HG03045 (cell line): ENCODE results near the gene EPS8L1.
"Not testable (repeated sequence)": the region's sequence is repeated elsewhere in the genome, so short reads cannot be mapped to it uniquely, and the experiment has no call there.

Experiments
- ATAC-seq: cut with Tn5 transposase; IDR thresholded peaks from one replicate; pipeline ENCODE4 v1.9.1; 2021; ENCODE audit warnings: mild to moderate bottlenecking, moderate library complexity; ENCODE audit not compliant: unreplicated experiment

Gene EPS8L1

DNA sequence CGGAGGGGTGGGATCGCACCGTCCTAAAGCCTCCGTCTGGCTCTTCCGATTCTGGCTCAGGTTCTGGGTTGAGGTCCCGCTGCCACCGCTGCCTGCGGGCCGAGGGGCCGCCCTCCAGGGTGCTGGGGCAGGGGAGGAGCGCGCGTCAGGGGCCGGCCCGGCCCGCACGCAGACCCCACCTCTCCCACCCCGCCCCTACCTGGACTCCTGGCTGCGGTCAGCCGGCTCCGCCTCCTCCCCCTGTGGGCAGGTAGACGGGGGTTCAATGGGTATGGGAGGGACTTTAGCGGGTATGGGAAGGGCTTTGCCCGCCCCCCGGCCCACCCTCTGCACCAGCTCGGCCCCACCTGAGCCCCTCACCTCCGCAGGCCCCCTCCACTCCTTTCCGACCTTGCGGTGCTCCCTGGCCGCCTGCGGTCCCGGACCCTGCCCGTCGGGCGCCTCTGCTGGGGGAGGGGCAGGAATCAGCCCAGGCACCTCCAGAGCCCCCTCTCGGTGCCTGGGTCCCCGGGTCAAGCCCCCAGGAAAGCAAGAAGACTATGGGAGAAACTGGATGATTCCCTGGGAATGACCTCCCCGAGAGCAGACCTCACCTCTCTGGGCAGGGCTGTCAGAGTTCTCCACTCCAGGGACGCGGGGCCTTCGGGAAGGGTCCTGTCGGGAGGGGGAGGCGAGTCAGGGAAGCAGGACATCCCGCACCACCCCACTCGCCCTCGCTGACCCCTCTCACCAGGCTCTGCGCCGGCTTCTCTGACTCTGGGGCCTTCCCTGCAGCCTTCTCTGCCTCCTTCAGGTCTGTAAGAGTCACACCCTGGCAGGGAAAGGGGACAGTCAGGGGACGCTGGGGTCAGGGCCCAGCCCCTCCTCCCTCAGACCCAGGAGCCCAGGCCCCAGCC lies 17.0 kb downstream of the EPS8L1 start:
- no peak for ATAC-seq

DNA sequence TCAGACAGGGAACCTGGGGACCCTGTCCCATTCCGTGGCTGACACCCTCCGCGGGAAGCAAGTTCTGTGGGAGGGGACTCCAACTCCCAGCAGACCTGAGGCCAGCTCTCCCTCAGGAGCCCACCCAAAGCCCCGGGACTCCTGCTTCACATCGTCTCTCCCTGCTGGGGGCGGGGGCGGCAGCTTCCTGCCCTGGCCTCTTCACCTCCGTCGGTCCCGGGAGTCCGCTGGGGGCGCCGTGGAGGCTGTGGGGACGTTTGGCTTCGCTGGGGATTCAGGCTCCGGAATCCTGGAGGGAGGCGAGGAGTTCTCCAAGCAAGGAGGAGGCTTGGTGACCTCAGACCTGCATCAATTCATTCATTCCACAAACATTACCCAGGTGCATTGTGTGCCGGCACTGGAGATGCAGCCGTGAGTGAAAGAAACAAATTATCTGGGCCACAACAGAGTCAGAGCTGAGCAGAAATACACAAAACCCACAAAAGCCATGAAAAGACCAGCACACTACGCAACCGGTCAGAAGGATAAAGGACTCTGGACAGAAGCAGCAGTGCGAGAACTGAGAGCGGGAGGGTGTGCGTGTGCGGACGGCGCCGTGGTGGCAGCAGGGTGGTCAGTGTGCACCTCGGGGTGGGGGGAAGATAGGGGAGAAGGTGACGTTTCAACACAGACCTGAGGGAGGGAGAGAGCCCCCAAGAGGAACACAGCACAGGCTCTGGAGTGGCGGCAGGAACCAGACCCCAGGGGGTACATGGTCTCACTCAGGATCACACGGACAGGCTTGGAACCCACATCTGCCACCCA lies 19.0 kb downstream of the EPS8L1 start:
- no peak for ATAC-seq

DNA sequence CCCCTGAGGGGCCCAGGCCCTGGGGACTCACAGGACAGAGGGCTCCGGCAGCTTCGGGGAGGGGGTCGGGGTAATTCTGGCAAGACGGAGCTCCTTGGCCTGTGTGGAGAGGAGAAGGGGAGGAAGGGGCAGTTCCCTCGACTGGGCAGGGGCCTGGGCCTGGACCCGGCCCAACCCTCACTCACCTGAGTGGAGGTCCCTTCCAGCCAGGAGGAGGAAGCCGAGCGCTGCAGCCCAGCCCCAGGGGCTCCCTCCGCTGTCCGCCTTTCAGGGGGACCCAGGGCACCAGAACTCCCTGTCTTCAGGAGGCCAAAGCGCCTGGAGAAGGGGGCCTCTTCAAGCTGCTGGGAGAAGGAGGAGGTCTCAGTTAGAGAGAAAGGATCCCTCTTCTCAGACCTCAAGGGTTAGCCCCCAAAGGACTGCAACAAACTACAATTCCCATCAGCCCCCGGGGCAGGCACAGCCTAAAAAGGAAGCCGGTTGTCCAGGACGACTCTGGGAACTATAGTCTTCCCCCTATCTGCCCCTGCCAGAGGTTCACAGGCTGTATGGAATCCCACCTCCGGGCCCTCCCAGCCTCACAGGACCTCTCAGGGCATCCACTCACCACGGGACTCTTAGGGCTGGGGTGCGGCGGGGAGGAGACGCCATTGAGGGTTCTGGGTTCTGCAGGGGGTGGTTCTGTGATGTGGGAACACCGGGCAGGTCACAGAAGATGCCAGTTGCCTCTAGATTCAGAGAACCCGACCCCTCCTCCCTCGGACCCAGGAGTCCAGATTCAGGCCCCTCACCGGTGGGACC lies 19.8 kb downstream of the EPS8L1 start:
- no peak for ATAC-seq

DNA sequence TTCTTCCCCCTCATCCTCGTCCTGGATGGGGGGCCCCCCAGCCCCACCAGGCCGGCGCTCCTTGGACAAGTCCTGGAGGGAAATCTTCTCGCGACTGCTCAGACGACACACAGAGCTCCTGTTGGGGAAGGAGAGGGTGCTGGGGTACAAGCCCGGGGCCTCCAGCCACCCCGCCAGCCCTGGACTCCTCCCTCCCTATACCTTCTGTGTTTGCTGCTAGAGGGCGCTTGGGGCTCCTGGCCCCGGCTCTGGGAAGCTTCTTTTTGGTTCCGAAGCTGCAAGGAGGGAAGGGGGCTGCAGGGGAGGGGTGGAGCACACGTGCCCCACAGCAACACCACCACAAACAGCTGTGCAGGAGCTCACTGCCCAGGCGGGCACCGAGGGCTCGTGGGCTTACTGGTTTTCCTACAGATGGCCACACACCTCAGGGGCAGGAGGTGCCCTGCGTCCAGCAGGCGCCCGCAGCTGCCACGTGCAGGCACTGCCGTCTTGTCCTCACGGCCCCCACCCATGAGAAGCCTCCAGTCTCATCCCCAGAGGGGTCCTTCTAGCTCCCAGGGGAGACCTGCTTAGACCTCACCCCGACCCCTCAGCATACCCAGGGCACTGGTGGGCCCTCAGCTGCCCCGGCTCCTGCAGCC lies 20.5 kb downstream of the EPS8L1 start:
- ATAC-seq, result no peak

DNA sequence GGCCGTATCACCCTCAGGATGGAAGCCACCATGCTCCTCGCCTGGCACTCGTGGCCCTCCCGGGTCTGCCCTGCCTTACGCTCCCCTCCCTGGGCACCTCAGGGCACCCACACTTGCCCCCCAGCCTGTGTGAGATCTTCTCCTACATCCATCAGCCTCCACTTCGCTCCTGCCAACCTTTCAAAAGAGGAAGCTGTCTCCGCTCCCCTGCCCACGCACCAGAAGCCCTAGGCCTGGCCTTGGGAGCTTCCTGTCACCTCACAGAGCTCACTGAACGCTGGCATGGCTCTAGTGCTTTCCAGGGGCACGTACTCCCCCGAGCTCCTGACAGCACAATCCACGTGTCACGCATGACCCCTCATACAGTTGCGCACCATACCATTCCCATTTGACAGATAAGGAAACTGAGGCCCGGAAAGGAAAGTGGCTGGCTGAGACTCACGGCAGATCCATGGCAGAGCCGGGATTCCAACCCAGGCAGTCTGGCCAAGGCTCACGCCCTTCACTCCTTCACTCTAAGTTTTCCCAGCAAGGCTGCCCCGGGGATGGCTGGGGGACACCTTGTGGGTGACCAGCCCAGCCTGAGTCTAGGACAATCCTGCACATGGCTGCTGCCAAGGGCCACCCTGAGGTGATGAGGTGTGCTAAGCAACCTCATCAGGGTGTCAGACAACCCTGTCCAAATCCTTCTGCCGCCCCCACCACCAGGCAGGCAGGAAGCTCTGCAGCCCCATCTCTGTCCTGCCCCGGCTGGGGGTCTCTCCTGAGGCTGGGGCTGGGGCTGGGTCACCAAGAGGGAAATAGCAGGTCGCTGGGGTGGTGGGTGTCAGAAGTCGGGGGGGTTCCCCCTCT lies 22.4 kb downstream of the EPS8L1 start:
- no peak for ATAC-seq

DNA sequence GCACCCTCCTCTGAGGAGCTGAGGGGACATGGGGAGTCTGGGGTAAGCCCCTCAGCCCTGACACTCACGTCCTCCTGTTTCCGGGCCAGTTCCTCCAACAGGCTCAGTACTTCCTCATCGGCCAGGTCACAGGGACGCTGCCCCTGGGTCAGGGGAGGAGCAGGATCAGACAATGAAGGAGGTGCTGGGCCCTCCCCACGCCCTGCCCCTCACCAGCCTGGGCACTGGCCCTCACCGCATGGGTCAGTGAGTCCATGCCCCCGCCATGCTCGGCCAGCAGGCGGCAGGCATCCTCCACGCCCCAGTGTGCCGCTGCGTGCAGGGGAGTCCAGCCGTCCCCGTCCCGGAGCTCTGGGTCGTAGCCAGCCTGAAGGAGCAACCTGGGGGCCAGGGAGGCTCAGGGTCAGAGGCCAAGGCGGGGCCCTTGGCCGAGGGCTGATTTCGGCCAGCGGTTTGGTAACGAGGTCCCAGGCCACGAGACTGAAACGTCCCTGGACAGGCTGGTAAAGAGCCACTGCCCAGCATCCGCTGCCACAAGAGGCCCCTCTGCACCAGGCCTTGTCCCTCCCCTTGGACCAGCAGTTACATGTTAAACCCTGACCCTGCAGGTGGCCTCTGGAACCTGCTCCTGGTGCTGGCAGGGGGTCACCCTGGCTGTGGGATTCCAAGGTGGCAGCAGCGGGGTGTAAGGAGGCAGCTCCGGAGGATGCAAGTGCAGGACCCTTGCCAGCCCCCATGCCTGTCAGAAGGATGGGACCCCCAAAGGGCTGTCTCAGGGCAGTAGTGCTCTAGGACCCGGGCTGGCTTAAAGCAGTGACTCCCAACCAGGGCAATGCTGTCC lies 23.3 kb downstream of the EPS8L1 start:
- ATAC-seq, result no peak

DNA sequence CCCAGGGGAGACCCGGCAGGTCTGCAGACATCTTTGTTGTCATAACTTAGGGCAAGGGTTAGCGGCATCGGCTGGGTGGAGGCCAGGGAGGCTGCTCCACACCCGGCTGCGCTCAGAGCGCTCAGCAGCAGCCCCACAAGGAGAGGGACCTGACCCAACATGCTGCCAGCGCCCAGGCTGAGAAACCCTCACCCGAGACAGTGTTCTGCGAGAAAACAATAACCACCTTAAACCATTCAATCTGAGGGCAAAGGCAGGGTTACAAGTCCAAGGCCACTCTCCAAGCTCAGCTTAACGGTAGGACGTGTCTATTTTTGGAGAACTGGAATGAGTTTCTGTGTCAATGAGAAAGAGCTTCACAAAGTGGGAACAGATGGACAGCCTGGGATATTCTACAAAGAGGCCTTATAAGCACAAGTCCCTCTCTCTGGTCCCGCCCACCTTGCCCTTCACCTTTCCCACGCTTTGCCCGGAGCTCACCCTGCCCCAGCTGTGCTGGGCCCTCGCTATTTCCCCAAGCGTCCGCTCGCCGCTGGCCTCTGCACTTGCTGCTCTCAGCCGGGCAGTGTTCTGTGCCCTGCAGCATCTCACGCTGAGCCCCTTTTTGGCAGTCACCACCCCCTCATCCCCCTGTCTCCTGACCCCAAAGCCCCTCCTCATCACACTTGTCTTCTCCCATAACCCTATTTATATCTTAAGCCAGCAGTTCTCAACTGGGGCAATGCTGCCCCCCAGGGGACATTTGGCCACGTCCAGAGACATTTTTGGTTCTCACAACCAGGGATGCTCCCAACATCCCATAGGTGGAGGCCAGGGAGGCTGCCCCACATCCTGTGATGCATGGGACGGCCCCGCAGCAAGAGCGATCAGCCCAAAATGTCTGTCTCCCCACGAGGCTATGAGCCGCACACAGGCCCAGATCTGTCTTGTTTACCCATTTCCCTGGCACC lies 24.2 kb downstream of the EPS8L1 start:
- no peak for ATAC-seq

DNA sequence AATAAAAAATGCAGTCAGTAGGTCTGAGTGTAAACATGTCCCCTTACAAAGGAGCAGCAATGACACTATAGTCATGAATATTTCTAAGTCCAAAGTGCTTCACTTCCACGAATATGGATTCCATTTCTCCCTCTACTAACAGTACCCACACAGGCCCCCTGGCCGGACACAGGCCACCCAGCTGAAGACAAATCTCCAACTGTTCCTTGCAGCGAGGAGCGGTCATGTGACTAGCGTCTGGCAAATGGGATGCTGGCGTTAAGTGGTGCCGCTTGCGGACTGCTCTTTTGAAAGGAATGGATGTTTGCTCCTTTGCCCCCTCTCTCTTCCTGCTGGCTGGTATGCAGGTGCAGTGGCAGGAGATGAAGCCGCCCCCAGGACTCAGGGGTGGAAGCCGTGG lies 25.6 kb downstream of the EPS8L1 start:
- ATAC-seq, result no peak

DNA sequence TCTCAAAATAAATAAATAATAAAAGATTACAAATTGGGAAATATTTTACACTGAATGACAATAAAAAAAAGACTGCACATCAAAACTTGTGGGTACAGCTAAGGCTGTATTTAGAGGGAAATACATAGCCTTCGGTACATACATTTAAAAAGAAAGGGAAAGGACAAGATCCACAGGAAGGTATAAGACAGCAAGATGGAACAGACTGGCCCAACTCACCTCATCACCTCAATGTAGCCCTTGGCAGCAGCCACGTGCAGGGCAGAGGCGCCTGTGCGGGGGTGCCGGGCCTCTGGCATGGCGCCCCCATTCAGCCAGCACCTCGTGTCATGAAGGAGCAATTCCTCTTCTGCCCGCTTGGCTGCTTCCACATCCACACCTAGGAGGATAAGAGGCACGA lies 27.5 kb downstream of the EPS8L1 start:
- no peak for ATAC-seq

DNA sequence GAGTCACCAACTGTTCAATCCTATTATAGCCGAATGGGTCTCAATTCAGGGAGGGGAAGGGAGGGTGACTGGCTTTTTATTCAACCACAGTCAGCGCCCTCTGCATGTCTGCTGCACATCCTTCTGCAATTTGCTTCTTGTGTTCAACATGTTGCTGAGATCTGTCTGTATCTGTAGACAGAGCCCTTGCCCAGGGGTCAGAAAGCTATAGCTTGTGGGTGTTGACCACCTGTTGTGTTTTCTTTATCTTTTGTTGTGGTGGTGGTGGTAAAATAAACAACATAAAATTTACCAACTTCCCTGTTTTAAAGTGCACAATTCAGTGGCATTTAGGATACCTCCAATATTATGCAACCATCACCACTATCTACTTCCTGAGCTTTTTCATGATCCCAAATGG lies 29.6 kb downstream of the EPS8L1 start:
- ATAC-seq, result no peak

DNA sequence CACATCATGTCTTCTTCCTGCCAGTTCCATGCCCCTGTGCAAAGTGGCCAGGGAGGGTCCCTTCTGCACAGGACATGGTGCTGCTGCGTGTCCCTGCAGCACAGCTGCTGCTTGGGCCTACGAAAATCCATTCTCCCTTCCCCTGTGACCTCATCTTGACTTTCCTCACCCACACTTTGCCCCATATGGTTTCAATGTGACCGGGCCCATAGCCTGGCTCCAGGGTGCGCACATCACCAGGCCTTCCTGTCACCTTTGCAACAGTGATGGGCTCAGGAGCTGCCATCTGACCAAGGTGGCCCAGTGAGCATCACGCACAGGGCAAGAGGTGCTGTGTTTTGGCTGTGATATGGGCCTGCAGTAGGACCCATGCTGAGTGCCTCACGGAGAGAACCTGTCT lies 30.9 kb downstream of the EPS8L1 start:
- ATAC-seq, result no peak

DNA sequence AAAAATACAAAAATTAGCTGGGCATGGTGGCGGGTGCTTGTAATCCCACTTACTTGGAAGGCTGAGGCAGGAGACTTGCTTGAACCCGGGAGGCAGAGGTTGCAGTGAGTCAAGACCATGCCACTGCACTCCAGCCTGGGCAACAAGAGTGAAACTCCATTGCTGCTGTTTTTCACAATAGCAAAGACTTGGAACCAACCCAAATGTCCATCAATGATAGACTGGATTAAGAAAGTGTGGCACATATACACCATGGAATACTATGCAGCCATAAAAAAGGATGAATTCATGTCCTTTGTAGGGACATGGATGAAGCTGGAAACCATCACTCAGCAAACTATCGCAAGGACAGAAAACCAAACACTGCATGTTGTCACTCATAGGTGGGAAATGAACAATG lies 31.6 kb downstream of the EPS8L1 start:
- not testable (repeated sequence) for ATAC-seq

DNA sequence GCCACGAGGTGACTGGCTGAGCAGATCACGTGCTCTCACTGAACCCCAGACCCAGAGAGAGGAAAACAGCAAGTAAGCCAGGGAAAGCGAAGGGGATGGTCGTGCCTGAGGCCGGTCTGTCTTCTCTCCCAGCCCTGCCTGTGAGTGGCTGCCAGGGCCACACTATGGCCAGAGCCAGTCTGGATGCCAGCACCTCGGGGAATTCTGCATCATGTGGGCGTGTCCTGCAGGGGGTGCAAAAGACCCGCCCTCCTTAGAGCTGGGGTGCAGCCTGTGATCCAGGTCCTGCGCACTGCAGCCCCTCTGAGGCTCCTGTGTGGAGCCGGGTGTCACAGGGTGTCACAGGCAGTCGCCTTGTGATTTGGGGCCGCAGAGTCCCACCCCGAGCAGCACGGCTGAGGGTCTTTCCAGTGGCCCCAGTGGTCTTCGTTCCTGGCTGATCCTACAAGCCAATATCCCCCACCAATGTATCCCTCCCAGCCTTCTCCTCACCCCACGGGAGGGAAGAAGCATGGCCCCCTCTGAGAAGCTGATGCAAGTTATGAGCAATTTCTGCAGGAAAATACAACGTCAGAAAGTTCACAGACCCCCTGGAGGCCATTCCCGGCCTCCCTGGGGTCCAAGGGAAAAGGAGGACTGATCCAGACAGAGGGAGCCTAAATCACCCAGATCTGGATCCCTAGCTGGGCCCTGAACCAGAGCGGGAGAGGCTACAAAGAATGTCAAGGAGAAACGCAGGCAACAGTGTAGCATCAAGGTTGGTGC lies 34.0 kb downstream of the EPS8L1 start:
- ATAC-seq, result no peak

DNA sequence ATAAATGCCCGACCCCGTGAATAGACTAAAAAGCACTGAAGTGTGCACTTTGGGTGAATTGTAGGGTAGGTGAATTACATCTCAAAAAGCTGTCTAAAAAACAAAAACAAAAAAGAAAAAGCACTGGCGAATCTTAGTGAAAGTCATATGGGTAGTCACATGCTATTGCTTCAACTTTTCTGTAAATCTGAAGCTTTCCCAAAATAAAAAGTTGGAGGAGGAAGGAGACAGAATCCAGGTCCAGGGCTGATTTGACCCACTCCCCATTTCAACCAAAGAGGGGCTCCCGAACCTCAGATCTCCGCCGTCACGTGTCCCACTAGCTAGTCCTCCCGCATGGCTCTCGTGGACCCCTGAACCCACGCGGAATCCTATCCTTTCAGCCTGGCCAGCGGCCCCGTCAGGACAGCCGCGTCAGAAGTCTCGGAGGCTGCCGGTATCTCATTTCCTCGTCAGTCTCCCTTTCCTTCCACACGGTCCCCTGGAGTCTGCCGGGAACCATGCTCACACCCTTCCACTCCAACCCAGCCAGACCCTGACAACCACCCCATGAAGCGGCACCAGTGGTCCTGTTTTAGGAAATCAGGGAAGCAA lies 35.7 kb downstream of the EPS8L1 start:
- no peak for ATAC-seq

DNA sequence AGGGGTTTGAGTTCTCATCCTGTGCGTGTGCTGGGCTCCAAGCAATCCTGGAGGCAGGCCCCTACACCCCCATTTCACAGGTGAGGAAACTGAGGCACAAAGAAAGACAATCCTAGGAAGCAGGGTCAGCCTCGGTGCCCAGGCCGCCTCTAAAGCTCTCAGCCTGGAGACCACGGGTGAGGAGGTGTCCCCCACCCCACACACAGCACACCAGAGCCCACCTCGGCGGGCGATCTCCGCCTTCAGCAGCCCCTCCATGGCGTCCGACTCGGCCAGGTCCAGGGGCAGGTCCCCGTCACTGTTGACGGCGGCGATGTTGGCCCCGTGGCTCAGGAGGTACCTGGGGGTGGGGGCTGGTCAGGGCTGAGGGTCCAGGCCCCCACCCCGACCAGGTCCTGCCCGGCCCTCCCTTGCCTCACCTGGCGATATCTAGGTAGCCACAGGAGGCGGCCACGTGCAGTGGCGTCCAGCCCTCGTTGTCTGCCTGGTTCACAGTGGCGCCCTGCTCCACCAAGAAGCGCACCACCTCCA lies 36.6 kb downstream of the EPS8L1 start:
- ATAC-seq, result no peak

DNA sequence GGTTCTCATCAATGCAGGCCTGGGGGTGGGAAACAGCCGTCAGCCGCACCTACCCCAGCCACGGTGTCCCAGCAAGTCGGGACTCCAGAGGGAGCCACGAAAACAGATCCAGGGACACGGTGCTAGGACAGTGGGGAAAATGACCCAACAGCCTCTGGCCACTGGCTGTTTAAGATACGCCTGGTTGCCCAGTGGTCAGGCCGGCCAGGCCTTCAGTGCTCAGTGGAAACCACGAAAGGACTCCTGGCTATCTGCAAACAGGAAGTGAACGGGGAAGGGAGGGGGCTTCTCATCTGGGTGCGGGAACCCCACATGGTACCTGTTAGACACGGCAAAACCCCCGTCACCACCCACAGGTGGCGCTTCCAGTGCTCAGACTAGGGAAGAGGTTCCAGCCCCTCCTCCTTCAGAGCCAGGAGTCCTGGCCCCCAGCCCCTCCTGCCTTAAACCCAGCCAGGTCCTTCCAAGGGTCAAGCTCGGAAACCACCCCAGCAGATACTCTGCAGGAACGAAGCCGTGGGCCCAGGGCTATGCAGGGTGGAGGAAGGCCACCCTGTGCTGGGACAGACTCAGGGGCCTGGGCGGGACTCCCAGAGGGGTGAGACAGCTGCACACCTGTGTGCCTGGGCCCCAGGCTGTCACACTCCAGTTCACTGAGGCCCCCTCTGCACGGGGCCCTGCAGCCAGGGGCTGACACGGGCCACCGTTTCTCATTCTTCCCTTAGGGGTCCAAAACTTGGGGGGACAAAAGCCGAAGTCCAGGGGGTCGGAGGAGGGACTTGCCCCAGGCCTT lies 37.3 kb downstream of the EPS8L1 start:
- no peak for ATAC-seq
